ENCODE data around the gene PTGFRN.

DNA sequence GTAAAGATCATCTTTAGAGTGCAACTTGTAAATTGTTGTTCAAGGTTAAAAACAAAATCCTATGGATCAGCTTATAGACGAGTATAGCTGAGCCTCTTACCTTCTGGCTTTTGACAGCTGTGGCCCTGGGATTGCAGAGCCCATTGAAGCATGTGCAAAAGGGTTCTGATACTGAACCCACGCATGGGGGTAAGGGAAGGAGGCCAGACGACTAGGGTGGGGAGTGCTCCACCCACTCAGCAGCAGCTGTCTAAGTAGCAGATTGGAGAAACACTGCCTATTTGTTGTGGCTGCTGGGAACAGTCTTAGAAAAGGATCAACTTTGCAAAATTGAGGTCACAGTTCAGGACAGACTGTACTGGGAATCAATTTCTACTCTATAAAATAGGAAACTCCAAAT, 107.9 kb downstream of the PTGFRN start:
- TF ChIP-seq, protein P1, sequence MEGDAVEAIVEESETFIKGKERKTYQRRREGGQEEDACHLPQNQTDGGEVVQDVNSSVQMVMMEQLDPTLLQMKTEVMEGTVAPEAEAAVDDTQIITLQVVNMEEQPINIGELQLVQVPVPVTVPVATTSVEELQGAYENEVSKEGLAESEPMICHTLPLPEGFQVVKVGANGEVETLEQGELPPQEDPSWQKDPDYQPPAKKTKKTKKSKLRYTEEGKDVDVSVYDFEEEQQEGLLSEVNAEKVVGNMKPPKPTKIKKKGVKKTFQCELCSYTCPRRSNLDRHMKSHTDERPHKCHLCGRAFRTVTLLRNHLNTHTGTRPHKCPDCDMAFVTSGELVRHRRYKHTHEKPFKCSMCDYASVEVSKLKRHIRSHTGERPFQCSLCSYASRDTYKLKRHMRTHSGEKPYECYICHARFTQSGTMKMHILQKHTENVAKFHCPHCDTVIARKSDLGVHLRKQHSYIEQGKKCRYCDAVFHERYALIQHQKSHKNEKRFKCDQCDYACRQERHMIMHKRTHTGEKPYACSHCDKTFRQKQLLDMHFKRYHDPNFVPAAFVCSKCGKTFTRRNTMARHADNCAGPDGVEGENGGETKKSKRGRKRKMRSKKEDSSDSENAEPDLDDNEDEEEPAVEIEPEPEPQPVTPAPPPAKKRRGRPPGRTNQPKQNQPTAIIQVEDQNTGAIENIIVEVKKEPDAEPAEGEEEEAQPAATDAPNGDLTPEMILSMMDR (IDR thresholded peaks at IDR 0.05): no peak
- no peak for TF ChIP-seq POLR2A (IDR thresholded peaks at IDR 0.05)
- no peak for TF ChIP-seq EP300 (IDR thresholded peaks at IDR 0.05)
